Germinal center (tissue), 1 donor: Measurements from ENCODE around the gene APBA1.
A peak's percentile ranks its signal among the peaks of the same experiment; 100 is the strongest.

ENCODE experiments used
- DNase-seq: peaks from one replicate; pipeline ENCODE4 v3.0.0; 2012; ENCODE audit warnings: mixed read lengths, low spot score

Gene APBA1

DNA sequence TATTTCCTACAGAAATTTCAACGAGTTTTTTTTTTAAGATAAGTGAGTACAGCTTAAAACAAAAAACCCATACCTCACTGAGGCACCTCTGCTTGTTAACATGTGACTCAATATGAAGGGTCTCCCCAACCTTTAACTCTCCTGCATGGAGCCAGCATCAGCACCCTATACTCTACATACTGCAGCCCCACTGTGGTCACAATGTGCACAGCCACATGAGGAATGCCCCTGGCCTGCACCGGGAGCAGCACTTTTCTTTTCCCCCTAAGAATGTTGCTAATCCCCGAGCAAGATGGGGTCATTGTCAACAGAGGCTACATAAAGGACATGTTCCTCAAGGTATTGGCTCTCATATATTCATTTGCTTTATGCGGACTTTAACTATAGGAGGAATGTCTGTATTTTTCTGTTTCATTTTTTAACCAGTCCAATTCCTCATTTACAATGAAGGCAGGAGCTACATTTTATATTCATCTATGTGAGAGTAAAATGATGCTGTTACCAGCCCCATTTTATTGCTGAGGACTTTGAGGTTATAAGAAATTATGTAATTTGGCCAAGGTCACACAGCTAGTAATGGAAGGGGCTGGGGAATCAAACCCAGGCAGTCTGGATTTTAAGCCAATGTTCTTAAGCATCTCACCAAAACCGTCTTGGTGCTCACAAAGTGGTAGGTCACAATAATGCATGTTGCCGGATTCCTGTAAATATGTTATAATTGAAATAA lies 93.0 kb downstream of the APBA1 start:
- no peak for DNase-seq

- DNase-seq, result no peak
Observed at GRCh38 chr9:69578026-69578425, 94.1 kb downstream of the APBA1 start.

GRCh38 chr9:69577123-69577522 lies 95.0 kb downstream of the APBA1 start:
- no peak for DNase-seq

DNA sequence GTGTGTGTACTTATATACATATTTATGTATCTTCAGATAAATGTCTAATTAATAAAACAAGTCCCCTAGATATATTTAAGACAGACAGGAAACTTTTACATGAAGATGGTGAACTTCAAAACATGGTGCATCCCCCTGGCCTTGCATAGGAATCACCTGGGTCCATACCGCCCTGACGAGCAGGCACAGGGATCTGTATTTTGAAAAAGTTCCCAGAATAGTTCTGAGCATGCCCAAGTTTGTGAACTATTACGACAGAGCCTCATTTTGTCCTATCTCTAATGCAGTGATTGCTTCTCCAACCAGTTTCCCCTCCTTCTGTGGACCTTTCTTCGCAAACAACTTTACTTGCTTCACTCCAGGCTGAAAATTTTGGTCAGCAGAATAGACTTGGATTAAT lies 98.1 kb downstream of the APBA1 start:
- DNase-seq, result no peak

GRCh38 chr9:69573651-69574050 lies 98.5 kb downstream of the APBA1 start:
- no peak for DNase-seq

- DNase-seq, result no peak
Observed at GRCh38 chr9:69572611-69573010, 99.6 kb downstream of the APBA1 start.

- DNase-seq, result no peak
Observed at GRCh38 chr9:69571032-69571431, 101.1 kb downstream of the APBA1 start.

- DNase-seq, result no peak
Observed at GRCh38 chr9:69569738-69570451, 102.3 kb downstream of the APBA1 start.

DNA sequence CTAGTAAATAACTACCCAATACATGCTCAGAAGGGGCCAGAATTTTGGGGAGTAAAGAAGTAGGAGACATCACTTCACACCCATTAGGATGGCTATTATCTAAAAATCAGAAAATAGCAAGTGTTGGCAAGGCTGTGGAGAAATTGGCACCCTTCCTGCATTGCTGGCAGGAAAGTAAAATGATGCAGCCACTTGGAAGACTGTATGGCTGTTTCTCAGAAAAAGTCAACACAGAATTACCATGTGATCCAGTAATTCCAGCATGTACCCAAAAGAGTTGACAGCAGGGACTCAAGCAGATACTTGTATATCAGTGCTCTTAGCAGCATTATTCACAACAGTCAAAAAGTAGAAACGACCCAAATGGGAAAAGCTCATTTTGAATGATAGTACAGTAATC lies 107.6 kb downstream of the APBA1 start:
- DNase-seq, result no peak

- no peak for DNase-seq
Observed at GRCh38 chr9:69559126-69559525, 113.0 kb downstream of the APBA1 start.

GRCh38 chr9:69556707-69557106 lies 115.5 kb downstream of the APBA1 start:
- no peak for DNase-seq

- DNase-seq, result no peak
Observed at GRCh38 chr9:69555802-69556201, 116.4 kb downstream of the APBA1 start.

- DNase-seq, result no peak
Observed at GRCh38 chr9:69554945-69555344, 117.2 kb downstream of the APBA1 start.

DNA sequence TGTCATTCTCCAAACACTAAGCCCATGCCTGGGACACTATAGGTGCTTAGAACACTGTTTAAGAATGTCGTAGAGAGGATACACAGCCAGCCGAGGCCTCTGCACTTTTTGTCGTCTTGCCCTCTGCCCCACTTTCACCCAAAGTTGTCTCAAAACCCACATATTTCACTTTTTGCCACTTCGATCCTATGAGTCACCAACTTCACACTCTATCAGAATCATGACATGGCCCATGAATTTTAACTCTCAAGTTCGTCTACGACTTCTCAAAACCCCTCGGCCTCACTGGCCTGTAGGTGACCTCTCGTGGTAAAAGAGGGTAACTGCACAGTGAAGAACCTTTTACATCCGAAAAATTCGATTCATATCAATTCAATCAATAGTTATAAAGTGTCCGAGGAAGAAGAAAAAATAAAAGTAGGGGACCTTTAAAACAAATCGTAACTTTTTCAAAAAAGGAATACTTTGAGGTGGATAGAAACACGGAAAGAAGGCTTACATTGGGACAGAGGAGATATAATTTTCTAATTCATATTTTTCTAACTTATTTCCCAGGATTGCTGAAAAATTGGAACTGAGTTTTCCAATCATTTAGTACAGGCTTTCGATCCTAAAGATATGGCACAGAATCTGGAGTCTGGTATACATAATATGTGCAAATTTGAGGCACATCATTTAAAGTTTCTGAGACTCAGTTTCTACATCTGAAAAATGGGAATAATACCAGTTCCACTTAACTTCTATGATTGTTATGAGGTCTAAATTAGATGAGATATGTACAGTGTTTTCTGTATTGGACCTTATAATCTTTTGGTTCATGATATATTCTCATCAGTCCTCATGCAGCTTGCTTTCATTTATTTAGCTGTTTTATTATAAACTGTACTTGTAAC lies 122.6 kb downstream of the APBA1 start:
- peak; percentile 42 for DNase-seq

DNA sequence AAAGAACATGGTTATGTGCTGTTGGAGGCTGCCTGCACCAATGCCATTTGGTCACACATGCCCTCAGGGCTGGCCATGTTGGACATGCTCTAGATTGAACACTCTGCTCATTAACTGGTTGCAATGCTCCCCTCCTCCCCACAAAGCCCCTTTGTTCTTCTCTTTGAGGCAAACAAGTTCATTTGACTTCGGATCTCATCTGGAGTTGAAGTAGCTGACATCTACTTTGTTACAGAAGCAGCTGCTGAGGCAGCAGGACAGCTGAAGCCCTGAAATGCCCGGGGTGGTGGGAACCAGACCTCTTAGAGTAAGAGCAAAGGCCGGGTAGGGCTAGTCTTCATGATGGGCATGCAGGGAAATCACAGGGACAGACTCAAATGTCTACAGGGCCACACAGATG lies 123.5 kb downstream of the APBA1 start:
- no peak for DNase-seq

DNA sequence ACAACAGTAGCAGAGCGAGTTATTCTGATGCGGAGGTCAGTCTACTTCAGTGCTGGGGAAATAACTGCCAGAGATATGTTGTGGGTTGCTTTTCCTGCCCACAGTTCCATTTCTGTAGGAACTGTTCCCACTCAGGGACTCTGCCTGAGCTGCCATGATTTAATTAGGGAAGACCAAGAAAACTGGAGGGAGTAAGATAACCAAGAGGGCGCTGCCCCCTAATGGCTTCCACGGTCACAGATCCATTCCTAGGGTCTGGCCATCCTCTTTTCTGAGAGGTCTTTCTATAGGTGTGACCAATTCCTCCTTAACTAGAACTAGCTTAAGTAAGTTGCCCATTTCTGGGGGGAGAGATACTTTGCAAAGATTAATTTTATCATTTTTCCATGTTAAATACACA lies 125.9 kb downstream of the APBA1 start:
- no peak for DNase-seq

GRCh38 chr9:69542942-69543704 lies 129.0 kb downstream of the APBA1 start:
- DNase-seq, result no peak

GRCh38 chr9:69542058-69542457 lies 130.1 kb downstream of the APBA1 start:
- DNase-seq, result no peak

- no peak for DNase-seq
Observed at GRCh38 chr9:69535911-69536310, 136.3 kb downstream of the APBA1 start.

DNA sequence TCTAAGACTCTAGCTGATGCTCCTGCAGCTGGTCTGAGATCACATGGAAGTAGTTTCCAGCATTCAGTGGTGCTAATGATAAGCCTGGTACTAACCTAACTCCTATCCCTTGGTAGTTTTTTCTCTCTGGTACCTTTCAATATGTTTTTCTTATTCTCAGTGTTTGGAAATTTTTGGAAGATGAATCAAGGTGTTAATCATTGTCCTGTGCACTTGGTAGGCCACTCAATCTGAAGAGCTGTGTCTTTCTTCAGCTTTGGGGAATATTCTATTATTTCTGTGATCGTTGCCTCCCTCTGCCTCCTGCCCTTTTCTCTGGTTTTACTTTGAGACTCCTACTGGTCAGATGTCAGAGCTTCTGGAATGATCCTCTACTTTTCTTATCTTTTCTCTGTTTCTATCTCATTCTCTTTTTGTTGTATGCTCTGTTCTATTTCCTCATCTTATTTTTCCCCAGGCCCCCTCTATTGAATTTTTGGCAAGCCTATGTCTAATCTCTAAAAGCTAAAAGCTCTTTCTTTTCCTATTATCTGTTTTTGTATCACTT lies 136.8 kb downstream of the APBA1 start:
- DNase-seq, result no peak

- no peak for DNase-seq
Observed at GRCh38 chr9:69532396-69532795, 139.8 kb downstream of the APBA1 start.

DNA sequence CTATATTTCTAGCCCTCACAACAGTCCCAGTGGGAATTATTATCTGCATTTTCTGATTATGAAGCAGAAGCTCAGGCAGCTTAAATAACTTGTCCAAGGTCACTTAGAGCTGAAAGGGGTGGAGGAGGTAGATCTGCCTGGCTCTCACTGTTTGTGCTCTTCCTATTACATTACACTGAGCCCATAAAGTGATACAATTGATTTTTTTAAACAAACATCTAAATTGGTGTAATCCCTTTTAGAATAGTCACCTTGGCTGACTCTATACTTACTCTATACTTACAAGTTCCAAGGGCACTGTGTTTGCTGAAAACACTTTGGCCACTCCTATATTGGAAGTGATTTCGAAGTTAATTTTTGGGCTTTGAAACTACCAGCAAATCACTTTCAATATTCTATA lies 144.7 kb downstream of the APBA1 start:
- DNase-seq, result no peak
